ENCODE results near the gene MAMDC2.
A peak's percentile ranks its signal among the peaks of the same experiment; 100 is the strongest.

Gene MAMDC2

GRCh38 chr9:70040376-70040903, 3.2 kb upstream of the MAMDC2 start:
- CTCF ChIA-PET: interaction anchor here (1.1 kb wide), 1 partner anchor 15 kb away, joined by 3 read pairs; no protein-coding TSS in a partner anchor
- H3K4me3 ChIP-seq (ENCODE audit: low read depth, low read length): no peak overlapping the region
- POLR2A ChIA-PET: no interaction called here
- DNase-seq (ENCODE audit: low read depth, low spot score): no peak
- TF ChIP-seq, protein P1, sequence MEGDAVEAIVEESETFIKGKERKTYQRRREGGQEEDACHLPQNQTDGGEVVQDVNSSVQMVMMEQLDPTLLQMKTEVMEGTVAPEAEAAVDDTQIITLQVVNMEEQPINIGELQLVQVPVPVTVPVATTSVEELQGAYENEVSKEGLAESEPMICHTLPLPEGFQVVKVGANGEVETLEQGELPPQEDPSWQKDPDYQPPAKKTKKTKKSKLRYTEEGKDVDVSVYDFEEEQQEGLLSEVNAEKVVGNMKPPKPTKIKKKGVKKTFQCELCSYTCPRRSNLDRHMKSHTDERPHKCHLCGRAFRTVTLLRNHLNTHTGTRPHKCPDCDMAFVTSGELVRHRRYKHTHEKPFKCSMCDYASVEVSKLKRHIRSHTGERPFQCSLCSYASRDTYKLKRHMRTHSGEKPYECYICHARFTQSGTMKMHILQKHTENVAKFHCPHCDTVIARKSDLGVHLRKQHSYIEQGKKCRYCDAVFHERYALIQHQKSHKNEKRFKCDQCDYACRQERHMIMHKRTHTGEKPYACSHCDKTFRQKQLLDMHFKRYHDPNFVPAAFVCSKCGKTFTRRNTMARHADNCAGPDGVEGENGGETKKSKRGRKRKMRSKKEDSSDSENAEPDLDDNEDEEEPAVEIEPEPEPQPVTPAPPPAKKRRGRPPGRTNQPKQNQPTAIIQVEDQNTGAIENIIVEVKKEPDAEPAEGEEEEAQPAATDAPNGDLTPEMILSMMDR (IDR thresholded peaks at IDR 0.05; ENCODE audit: insufficient read depth, low read length, missing control alignments): no peak

- no peak for DNase-seq (ENCODE audit: low read depth, low spot score)
- ChIA-PET POLR2A (interaction anchor here (1.2 kb wide), 1 partner anchor 8 kb away, joined by 3 read pairs; no protein-coding TSS in a partner anchor), CTCF (interaction anchor here (1.0 to 1.5 kb wide), 3 partner anchors 60 to 176 kb away, joined by 3 to 6 read pairs (median 3); no protein-coding TSS in a partner anchor)
- no peak overlapping the region for H3K4me3 ChIP-seq (ENCODE audit: low read depth, low read length)
- TF ChIP-seq, protein P1 (IDR thresholded peaks at IDR 0.05; ENCODE audit: insufficient read depth, low read length, missing control alignments): no peak
Measured at GRCh38 chr9:70042461-70043215, 1.0 kb upstream of the MAMDC2 start.

- TF ChIP-seq, protein P1 (IDR thresholded peaks at IDR 0.05; ENCODE audit: insufficient read depth, low read length, missing control alignments): no peak
- POLR2A ChIA-PET: interaction anchor here (1.2 kb wide), 1 partner anchor 9 kb away, joined by 3 read pairs; no protein-coding TSS in a partner anchor
- DNase-seq (ENCODE audit: low read depth, low spot score): no peak
- CTCF ChIA-PET: interaction anchor here (1.0 to 1.9 kb wide), 3 partner anchors 61 to 177 kb away, joined by 3 to 14 read pairs (median 3); no protein-coding TSS in a partner anchor
- H3K4me3 ChIP-seq (ENCODE audit: low read depth, low read length): peak overlapping the region; percentile 57
Measured at GRCh38 chr9:70043285-70043684, 363 bp upstream of the MAMDC2 start.

DNA sequence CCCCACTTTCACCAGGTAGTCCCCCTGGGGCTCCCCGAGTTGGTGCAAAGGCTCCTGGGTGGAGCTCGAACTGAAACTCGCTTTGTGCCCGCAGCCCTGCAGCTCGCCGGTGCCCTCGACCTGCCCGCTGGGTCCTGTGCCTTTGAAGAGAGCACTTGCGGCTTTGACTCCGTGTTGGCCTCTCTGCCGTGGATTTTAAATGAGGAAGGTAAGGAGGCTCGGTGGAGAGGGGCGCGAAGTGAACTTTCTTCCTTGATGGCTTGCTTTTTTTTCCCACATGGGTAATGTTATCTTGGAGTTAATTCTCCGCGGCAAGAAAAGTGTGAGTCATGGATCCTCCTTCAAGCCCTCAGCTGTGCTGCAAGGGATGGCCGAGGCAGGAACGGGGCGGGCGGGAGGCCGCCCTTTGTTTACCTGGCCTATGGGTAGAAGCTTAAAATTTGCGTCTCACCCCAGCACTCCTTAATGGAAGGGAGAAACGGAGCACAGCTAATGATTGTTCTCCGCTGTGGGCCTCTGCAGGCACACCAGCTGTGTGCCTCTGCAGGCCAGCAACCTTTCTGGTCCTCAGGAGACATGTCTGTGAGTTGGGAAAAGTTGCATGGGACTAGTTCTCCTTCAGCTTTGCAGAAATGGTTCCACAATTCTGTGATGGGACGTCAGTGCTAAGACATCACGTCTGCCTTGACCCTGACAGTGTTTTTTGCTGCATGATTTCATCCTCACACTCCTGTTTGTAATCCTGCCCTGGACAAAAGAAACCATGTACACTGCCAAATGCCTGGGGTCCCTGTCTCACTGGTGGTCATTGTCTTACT, 1.1 kb downstream of the MAMDC2 start:
- ChIA-PET CTCF (interaction anchor here (1.3 to 1.9 kb wide), 2 partner anchors 66 to 71 kb away, joined by 4 to 14 read pairs; no protein-coding TSS in a partner anchor), POLR2A (interaction anchor here (1.0 kb wide), 1 partner anchor 98 kb away, joined by 3 read pairs; no protein-coding TSS in a partner anchor)
- peak overlapping the region; percentile 57 for H3K4me3 ChIP-seq (ENCODE audit: low read depth, low read length)
- TF ChIP-seq, protein P1 (IDR thresholded peaks at IDR 0.05; ENCODE audit: insufficient read depth, low read length, missing control alignments): no peak
- DNase-seq (ENCODE audit: low read depth, low spot score): no peak

DNA sequence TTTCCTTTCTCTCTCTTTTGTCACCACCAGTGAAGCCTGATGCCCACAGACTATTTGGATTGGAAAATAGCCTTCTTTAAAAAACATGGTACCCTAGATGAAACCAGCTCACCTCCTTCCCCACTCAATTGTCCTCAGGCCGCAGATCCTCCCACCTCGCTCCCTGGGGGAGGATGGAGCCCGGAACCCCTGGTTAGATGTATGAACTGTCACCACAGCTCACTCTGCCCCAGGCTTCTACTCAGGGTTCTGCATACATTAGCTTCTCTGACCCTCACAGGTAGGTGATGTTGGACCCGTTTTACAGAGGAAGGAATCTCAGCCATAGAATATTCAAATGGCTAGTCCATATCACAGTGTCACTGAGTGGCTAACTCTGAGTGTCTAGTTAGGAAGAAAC, 1.8 kb downstream of the MAMDC2 start:
- POLR2A ChIA-PET: no interaction called here
- TF ChIP-seq, protein P1 (IDR thresholded peaks at IDR 0.05; ENCODE audit: insufficient read depth, low read length, missing control alignments): no peak
- H3K4me3 ChIP-seq (ENCODE audit: low read depth, low read length): no peak overlapping the region
- CTCF ChIA-PET: interaction anchor here (1.3 kb wide), 1 partner anchor 70 kb away, joined by 4 read pairs; no protein-coding TSS in a partner anchor
- no peak for DNase-seq (ENCODE audit: low read depth, low spot score)

Measured in AG04449 (cell line).